Measurements from ENCODE around the gene FAM174C. TPM values are rescaled to one million over a fixed set of nuclear protein-coding genes. Genes with fewer than 3 reads are reported as not detected.

The FAM174C gene
- total and polyA plus RNA-seq, 2 of the 8 experiments (the other 6 are each of a cell fraction or from before 2014, with no cell fraction given): 44.5 to 125 TPM

- H3K18ac ChIP-seq (ENCODE audit: extremely low read depth, low read length): no peak overlapping the region
- ChIA-PET POLR2A (ENCODE audit: partially characterized antibody) (interaction anchor here (1.3 to 4.0 kb wide), 2 partner anchors 12 to 41 kb away, joined by 6 to 18 read pairs; partner anchors contain the start of gene CIRBP), CTCF (ENCODE audit: partially characterized antibody) (interaction anchor here (0.5 to 1.8 kb wide), 6 partner anchors 10 to 129 kb away, joined by 3 to 6 read pairs (median 4); no protein-coding TSS in a partner anchor)
- FAIRE-seq (no peak), DNase-seq (ENCODE audit: low read depth in 1 of 2, low spot score in 2 of 2) (no peak)
- H3K56ac ChIP-seq (replicated peaks; ENCODE audit: insufficient read length, low read depth, low read length): no peak overlapping the region
- H4K5ac ChIP-seq (ENCODE audit: insufficient read length, low read depth, low read length): no peak overlapping the region
- H3K79me1 ChIP-seq (ENCODE audit: low read depth, low read length): no peaks in the 10 kb centered on the region
- H2AFZ ChIP-seq (ENCODE audit: low read length): no peak overlapping the region
- H3K79me2 ChIP-seq (ENCODE audit: control insufficient read depth in 1 of 2, insufficient read depth in 2 of 2, low read length in 2 of 2): no peaks in the 10 kb centered on the region
- H4K8ac ChIP-seq (ENCODE audit: extremely low read depth, insufficient read depth, low read length): 0 out of 2 replicates have a peak overlapping the region, but pooled peaks have one; percentile 0
- H2BK15ac ChIP-seq (ENCODE audit: low read length): no peak overlapping the region
- H3K4ac ChIP-seq (replicated peaks; ENCODE audit: insufficient read length, low read depth, low read length): no peak overlapping the region
- no peak overlapping the region for H2BK20ac ChIP-seq (ENCODE audit: low read length)
- H3K4me3 ChIP-seq (ENCODE audit: extremely low read depth in 1 of 4, insufficient read depth in 2 of 4, low read depth in 3 of 4, low read length in 4 of 4): no peak overlapping the region
- H2BK120ac ChIP-seq (replicated peaks; ENCODE audit: low read depth, low read length): no peak overlapping the region
- no peak overlapping the region for H4K91ac ChIP-seq (replicated peaks; ENCODE audit: insufficient read length, low read length)
- no peak overlapping the region for H3K27ac ChIP-seq (ENCODE audit: low read depth, low read length)
- H2BK5ac ChIP-seq (ENCODE audit: low read depth, low read length): no peak overlapping the region
- no peak overlapping the region for H3K9ac ChIP-seq (replicated peaks in 1 of 4; ENCODE audit: extremely low read depth in 1 of 4, low read depth in 3 of 4, low read length in 3 of 4)
- H2AK5ac ChIP-seq (ENCODE audit: low read depth, low read length): no peak overlapping the region
- 92% methylated on average over 24 of the region's 28 CpGs; no CpG with 5 or more reads in 1 of the 2 experiments for WGBS, 2 experiments (ENCODE audit: extremely low coverage in 1 of 2, insufficient coverage in 1 of 2, insufficient read length in 1 of 2, insufficient replicate concordance in 2 of 2, low coverage in 1 of 2, low lambda C conversion rate in 2 of 2, missing lambda C conversion rate in 1 of 2)
- no peaks in the 10 kb centered on the region; a peak in 1 of 7 replicates for H3K27me3 ChIP-seq (replicated peaks in 1 of 4; ENCODE audit: control insufficient read depth in 3 of 4, extremely low read depth in 1 of 4, insufficient read depth in 3 of 4, low read length in 3 of 4)
- no peaks in the 10 kb centered on the region for H3K9me3 ChIP-seq (ENCODE audit: insufficient read depth in 2 of 2, low read depth in 1 of 2, low read length in 1 of 2)
- no peaks in the 10 kb centered on the region for H4K20me1 ChIP-seq (replicated peaks in 1 of 2; ENCODE audit: control insufficient read depth in 1 of 2, insufficient read depth in 2 of 2, low read length in 2 of 2)
- no peak overlapping the region for H3K23ac ChIP-seq (ENCODE audit: insufficient read length)
- H3K4me1 ChIP-seq (replicated peaks in 1 of 4; ENCODE audit: control insufficient read depth in 3 of 4, insufficient read depth in 4 of 4, low read length in 3 of 4): peaks cover 0 to 3% (median 0%) of the 10 kb centered on the region in 4 experiments; a peak in 2 of 7 replicates
- no peaks in the 10 kb centered on the region for H3K23me2 ChIP-seq (ENCODE audit: low read depth, low read length)
- no peak overlapping the region for H3K14ac ChIP-seq (ENCODE audit: insufficient read length)
- no peak overlapping the region for H2BK12ac ChIP-seq (ENCODE audit: low read depth, low read length)
- H3K36me3 ChIP-seq (ENCODE audit: control insufficient read depth in 2 of 4, insufficient read depth in 4 of 4, low read length in 3 of 4): no peaks in the 10 kb centered on the region
- H3K4me2 ChIP-seq (ENCODE audit: insufficient read depth in 1 of 2, low read depth in 2 of 2, low read length in 2 of 2): no peak overlapping the region
- no peak for TF ChIP-seq TBP (IDR thresholded peaks at IDR 0.05; ENCODE audit: low read depth, low read length)
Measured at GRCh38 chr19:1309977-1310852, 34.9 kb downstream of the FAM174C start.

All from H1 (cell line).